Body of pancreas (tissue), 4 donors: Measurements from ENCODE around the gene TRMT44. TPM values are rescaled to one million over a fixed set of nuclear protein-coding genes. Genes with fewer than 3 reads are reported as not detected.
"Not testable (repeated sequence)": the region's sequence is repeated elsewhere in the genome, so short reads cannot be mapped to it uniquely, and the experiment has no call there.

Experiments used
- ATAC-seq: fragments of 150-250 bp; one replicate; pipeline ENCODE4 v1.9.1; 2016
- DNase-seq, 4 donors: peaks; one replicate each; pipeline ENCODE4 v3.0.0-alpha.2; 2019
- H3K27ac ChIP-seq, 4 donors: fragments of 200-600 bp; sonication (generic); 1 replicate in 3 of 4; 2 replicates in 1 of 4; pipeline versions ENCODE4 v1.5.1 to v1.6.1; 2016 to 2019; ENCODE audit warnings: mild to moderate bottlenecking in 1 of 4, mixed read lengths in 1 of 4, moderate library complexity in 1 of 4
- H3K27me3 ChIP-seq, 2 donors: fragments of 200-600 bp; sonication (generic); one replicate each; pipeline ENCODE4 v1.6.0; 2016; ENCODE audit warnings: mild to moderate bottlenecking in 1 of 2
- H3K36me3 ChIP-seq, 2 donors: fragments of 200-600 bp; sonication (generic); replicated peaks in 1 of 2; 2 replicates each; pipeline ENCODE4 v1.5.1; 2016; ENCODE audit warnings: low read depth in 2 of 2; ENCODE audit not compliant: insufficient read depth in 1 of 2
- H3K4me1 ChIP-seq: fragments of 200-600 bp; sonication (generic); one replicate; pipeline ENCODE4 v1.6.0; 2016
- H3K4me3 ChIP-seq, 2 donors: fragments of 200-600 bp; sonication (generic); 1 replicate in 1 of 2; 2 replicates in 1 of 2; pipeline ENCODE4 v1.5.1; 2016 to 2019
- H3K9me3 ChIP-seq, 3 donors: fragments of 200-600 bp; sonication (generic); 1 replicate in 2 of 3; 2 replicates in 1 of 3; pipeline ENCODE4 v1.5.1; 2016
- CTCF ChIP-seq, 7 experiments: fragments of 450-650 bp in 4 of 7; fragments of 200-600 bp in 3 of 7; sonication (generic) in 3 of 7; IDR thresholded peaks; one replicate each; pipeline ENCODE4 v1.5.1; 2016 to 2019; ENCODE audit warnings: antibody characterized with exemption in 7 of 7
- POLR2A ChIP-seq, 3 donors: fragments of 450-650 bp; IDR thresholded peaks; one replicate each; pipeline ENCODE4 v1.6.1; 2016; ENCODE audit warnings: antibody characterized with exemption in 3 of 3, mild to moderate bottlenecking in 2 of 3
- WGBS, 2 donors: methylation state at CpG; one replicate each; pipeline ENCODE4 v1.1.5; 2017; 5-methylcytosine and 5-hydroxymethylcytosine counted together
- intact Hi-C: fragments of 100-400 bp; cut with DNase I; formaldehyde crosslinking; loops from one replicate; pipeline ENCODE4 v1.15.1; 2023
- total RNA-seq, 2 donors: library from RNA; depleted of rRNA; stranded (reverse); fragments of >200 nt; gene quantifications; one replicate each; pipeline ENCODE4 v1.1.0, GENCODE V29; 2016

Gene TRMT44
- total RNA-seq, 2 donors from 2014 or later: 13.2 to 60.0 TPM

- H3K27me3 ChIP-seq: no peaks in the 10 kb centered on the region
- 88 to 89% methylated on average over 19 to 24 of the region's 24 CpGs for WGBS, 2 donors
- ATAC-seq: no peak
- no peaks in the 10 kb centered on the region for H3K9me3 ChIP-seq
- DNase-seq: no peak
- intact Hi-C loops: no loop called here
- no peaks in the 10 kb centered on the region for H3K4me1 ChIP-seq
- no peak overlapping the region for H3K4me3 ChIP-seq
- no peak for TF ChIP-seq CTCF (IDR thresholded peaks at IDR 0.05)
- TF ChIP-seq POLR2A (IDR thresholded peaks at IDR 0.05): no peak
- H3K27ac ChIP-seq: no peak overlapping the region
- peaks cover 0 to 2% of the 10 kb centered on the region in 2 donors for H3K36me3 ChIP-seq
Measured at GRCh38 chr4:8478801-8479744, 38.5 kb downstream of the TRMT44 start.

GRCh38 chr4:8480221-8480620, 39.6 kb downstream of the TRMT44 start:
- no peak for ATAC-seq
- DNase-seq: no peak
- TF ChIP-seq CTCF (IDR thresholded peaks at IDR 0.05) (no peak), POLR2A (IDR thresholded peaks at IDR 0.05) (no peak)
- 90 to 95% methylated on average over 10 to 11 of the region's 11 CpGs for WGBS, 2 donors
- H3K27ac ChIP-seq: no peak overlapping the region
- H3K9me3 ChIP-seq: no peaks in the 10 kb centered on the region
- H3K27me3 ChIP-seq: no peaks in the 10 kb centered on the region
- no peak overlapping the region for H3K4me3 ChIP-seq
- intact Hi-C loops: no loop called here
- peaks cover 0 to 2% of the 10 kb centered on the region in 2 donors for H3K36me3 ChIP-seq
- H3K4me1 ChIP-seq: no peaks in the 10 kb centered on the region

- H3K36me3 ChIP-seq, H3K4me3 ChIP-seq, DNase-seq, H3K27me3 ChIP-seq, intact Hi-C loops, H3K4me1 ChIP-seq, H3K9me3 ChIP-seq, H3K27ac ChIP-seq, ATAC-seq: not testable (repeated sequence)
- 61 to 69% methylated on average over 9 of the region's 9 CpGs for WGBS, 2 donors
Measured at GRCh38 chr4:8486643-8487042, 46.1 kb downstream of the TRMT44 start.

- Histone ChIP-seq H3K27ac (no peak overlapping the region), H3K4me3 (no peak overlapping the region), H3K4me1 (no peaks in the 10 kb centered on the region), H3K9me3 (no peaks in the 10 kb centered on the region), H3K27me3 (no peaks in the 10 kb centered on the region), H3K36me3 (no peaks in the 10 kb centered on the region)
- no peak for ATAC-seq
- no peak for DNase-seq
- TF ChIP-seq POLR2A (IDR thresholded peaks at IDR 0.05) (no peak), CTCF (IDR thresholded peaks at IDR 0.05) (no peak)
- intact Hi-C loops: no loop called here
- 95 to 98% methylated on average over 4 to 5 of the region's 5 CpGs for WGBS, 2 donors
Measured at GRCh38 chr4:8488791-8489369, 48.3 kb downstream of the TRMT44 start.

- H3K27ac ChIP-seq, H3K4me3 ChIP-seq, H3K4me1 ChIP-seq, ATAC-seq, H3K36me3 ChIP-seq, intact Hi-C loops, H3K9me3 ChIP-seq, DNase-seq, H3K27me3 ChIP-seq: not testable (repeated sequence)
- 95% methylated on average over 18 of the region's 23 CpGs; no CpG with 5 or more reads in 1 of the 2 donors for WGBS, 2 donors
Measured at GRCh38 chr4:8491478-8491877, 50.9 kb downstream of the TRMT44 start.
